ENCODE data around the gene DOC2B. TPM values are rescaled to one million over a fixed set of nuclear protein-coding genes. Genes with fewer than 3 reads are reported as not detected.

Gene DOC2B
- total RNA-seq, 2 donors from 2014 or later, result 1.4 to 2.6 TPM

DNA sequence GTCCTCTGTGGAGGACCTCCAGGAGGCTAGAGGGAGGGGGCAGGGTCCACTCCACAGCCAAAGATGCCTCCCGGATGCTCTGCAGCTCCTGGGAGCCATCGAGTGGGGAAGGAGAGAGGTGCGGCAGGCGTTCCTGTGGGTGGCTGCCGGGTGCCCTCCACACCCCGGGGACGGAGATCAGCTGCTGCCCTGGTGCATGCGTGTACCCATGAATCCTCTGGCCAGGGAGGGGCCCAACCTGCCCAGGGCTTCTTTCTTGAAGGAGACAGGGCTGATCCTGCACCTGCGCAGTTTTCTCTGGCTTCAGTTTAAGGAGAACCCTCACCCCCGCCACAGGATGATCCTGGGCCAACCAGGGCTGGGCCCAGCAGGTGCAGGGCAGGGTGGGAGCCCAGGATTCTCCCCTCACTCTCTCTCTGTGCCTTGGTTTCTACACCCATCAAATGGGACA lies 33.5 kb upstream of the DOC2B start:
- no peak for DNase-seq
- peaks cover 3% of the 10 kb centered on the region for H3K4me1 Mint-ChIP-seq
- no peaks in the 10 kb centered on the region for H3K27me3 Mint-ChIP-seq (ENCODE audit: insufficient read depth)
- H3K9me3 Mint-ChIP-seq, result no peaks in the 10 kb centered on the region
- H3K27ac ChIP-seq (ENCODE audit: low read depth, low read length), result no peak overlapping the region
- no peak overlapping the region for H3K27ac Mint-ChIP-seq
- 88 to 90% methylated on average over 8 to 10 of the region's 10 CpGs for WGBS, 2 experiments (ENCODE audit: insufficient coverage in 1 of 2, insufficient read length in 1 of 2)
- no peak overlapping the region for H3K4me3 Mint-ChIP-seq
- H3K9ac ChIP-seq (ENCODE audit: extremely low read depth, low read length, poor library complexity, severe bottlenecking), result peak overlapping the region; percentile 30
- H3K9me3 ChIP-seq (ENCODE audit: control insufficient read depth, low read length), result no peaks in the 10 kb centered on the region
- no peaks in the 10 kb centered on the region for H3K36me3 Mint-ChIP-seq (ENCODE audit: low read depth)
- H3K36me3 ChIP-seq (ENCODE audit: control insufficient read depth, insufficient read depth, low read length), result no peaks in the 10 kb centered on the region
- TF ChIP-seq, protein P1, sequence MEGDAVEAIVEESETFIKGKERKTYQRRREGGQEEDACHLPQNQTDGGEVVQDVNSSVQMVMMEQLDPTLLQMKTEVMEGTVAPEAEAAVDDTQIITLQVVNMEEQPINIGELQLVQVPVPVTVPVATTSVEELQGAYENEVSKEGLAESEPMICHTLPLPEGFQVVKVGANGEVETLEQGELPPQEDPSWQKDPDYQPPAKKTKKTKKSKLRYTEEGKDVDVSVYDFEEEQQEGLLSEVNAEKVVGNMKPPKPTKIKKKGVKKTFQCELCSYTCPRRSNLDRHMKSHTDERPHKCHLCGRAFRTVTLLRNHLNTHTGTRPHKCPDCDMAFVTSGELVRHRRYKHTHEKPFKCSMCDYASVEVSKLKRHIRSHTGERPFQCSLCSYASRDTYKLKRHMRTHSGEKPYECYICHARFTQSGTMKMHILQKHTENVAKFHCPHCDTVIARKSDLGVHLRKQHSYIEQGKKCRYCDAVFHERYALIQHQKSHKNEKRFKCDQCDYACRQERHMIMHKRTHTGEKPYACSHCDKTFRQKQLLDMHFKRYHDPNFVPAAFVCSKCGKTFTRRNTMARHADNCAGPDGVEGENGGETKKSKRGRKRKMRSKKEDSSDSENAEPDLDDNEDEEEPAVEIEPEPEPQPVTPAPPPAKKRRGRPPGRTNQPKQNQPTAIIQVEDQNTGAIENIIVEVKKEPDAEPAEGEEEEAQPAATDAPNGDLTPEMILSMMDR (conservative IDR thresholded peaks at IDR 0.05), result no peak
- H3K4me1 ChIP-seq (ENCODE audit: control insufficient read depth, insufficient read depth, low read length), result no peaks in the 10 kb centered on the region
- peak overlapping the region; percentile 76 for H3K4me3 ChIP-seq (ENCODE audit: low read length)
- H3K27me3 ChIP-seq (ENCODE audit: control insufficient read depth, insufficient read depth, low read length, poor library complexity, severe bottlenecking), result no peaks in the 10 kb centered on the region

DNA sequence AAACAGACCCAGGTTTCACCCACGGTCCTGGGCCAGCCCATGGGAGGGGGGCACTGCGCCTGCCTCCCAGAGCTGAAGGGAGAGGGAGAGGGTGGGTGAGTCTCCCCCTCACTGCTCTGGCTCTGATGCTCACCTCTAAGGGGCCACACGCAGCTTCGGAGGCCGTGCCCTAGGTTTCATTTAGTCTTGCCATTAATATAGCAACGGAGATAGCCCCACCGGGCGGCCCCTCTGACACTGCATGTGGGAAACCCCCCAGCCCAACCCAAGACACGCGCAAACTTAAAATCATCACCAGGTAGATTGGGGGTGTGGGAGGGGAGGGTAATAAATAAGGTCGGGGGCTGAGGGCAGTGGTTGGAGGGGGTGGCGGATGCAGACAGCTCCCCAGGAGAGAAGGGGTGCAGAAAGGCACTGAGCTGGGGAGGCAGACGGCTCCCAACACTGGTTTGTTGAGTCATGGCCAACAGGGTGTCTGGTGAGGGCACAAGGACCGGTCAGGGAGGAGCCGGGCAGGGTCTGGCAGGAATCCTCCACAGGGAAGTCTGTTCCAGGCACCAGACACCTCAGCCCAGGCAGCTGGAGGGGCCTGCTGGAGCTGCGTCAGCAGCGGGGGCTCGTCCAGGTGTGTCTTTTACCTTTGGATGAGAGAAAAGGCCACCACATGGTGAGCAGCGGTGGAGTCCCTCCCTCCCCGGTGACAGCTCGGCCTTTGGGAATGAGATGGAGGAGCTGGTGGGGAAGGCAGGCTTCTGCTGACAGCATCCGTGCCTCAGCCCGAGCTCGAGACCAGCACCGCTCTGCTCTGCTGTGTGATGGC lies 32.0 kb upstream of the DOC2B start:
- Histone ChIP-seq H3K4me1 (ENCODE audit: control insufficient read depth, insufficient read depth, low read length) (no peaks in the 10 kb centered on the region), H3K36me3 (ENCODE audit: control insufficient read depth, insufficient read depth, low read length) (no peaks in the 10 kb centered on the region), H3K27me3 (ENCODE audit: control insufficient read depth, insufficient read depth, low read length, poor library complexity, severe bottlenecking) (no peaks in the 10 kb centered on the region), H3K27ac (ENCODE audit: low read depth, low read length) (no peak overlapping the region), H3K9ac (ENCODE audit: extremely low read depth, low read length, poor library complexity, severe bottlenecking) (no peak overlapping the region), H3K4me3 (ENCODE audit: low read length) (no peak overlapping the region), H3K9me3 (ENCODE audit: control insufficient read depth, low read length) (no peaks in the 10 kb centered on the region)
- peaks cover 3% of the 10 kb centered on the region for H3K4me1 Mint-ChIP-seq
- H3K9me3 Mint-ChIP-seq, result peaks cover 5% of the 10 kb centered on the region
- WGBS, 2 experiments (ENCODE audit: insufficient coverage in 1 of 2, insufficient read length in 1 of 2), result 94 to 98% methylated on average over 10 to 25 of the region's 25 CpGs
- H3K27me3 Mint-ChIP-seq (ENCODE audit: insufficient read depth), result no peaks in the 10 kb centered on the region
- DNase-seq, result no peak
- no peaks in the 10 kb centered on the region for H3K36me3 Mint-ChIP-seq (ENCODE audit: low read depth)
- H3K27ac Mint-ChIP-seq, result no peak overlapping the region
- TF ChIP-seq, protein P1 (conservative IDR thresholded peaks at IDR 0.05), result no peak
- no peak overlapping the region for H3K4me3 Mint-ChIP-seq

DNA sequence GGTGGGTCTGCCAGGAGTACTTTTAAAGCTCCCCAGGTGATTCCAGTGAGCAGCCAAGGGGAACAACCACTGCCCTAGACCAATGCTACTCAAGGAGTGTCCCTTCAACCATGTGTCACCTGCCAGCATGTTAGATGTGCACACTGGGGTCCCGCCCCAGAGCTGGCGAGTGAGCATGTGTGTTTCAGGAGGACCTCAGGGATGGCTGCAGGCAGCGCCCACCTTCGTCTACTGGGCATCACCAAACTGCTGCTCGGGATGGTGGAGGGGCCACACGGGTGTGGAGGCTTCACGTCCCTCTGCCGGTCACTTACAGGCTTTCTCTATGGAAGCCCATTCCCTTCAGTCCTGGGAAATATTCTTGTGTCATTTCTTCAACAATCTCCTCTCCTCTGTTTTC lies 29.0 kb upstream of the DOC2B start:
- no peak overlapping the region for H3K4me3 Mint-ChIP-seq
- H3K4me1 ChIP-seq (ENCODE audit: control insufficient read depth, insufficient read depth, low read length), result no peaks in the 10 kb centered on the region
- no peaks in the 10 kb centered on the region for H3K4me1 Mint-ChIP-seq
- no peak overlapping the region for H3K4me3 ChIP-seq (ENCODE audit: low read length)
- H3K27me3 Mint-ChIP-seq (ENCODE audit: insufficient read depth), result peaks cover 4% of the 10 kb centered on the region
- H3K9me3 Mint-ChIP-seq, result peaks cover 14% of the 10 kb centered on the region
- no peaks in the 10 kb centered on the region for H3K27me3 ChIP-seq (ENCODE audit: control insufficient read depth, insufficient read depth, low read length, poor library complexity, severe bottlenecking)
- no peak for DNase-seq
- no peaks in the 10 kb centered on the region for H3K9me3 ChIP-seq (ENCODE audit: control insufficient read depth, low read length)
- no peak overlapping the region for H3K27ac Mint-ChIP-seq
- H3K27ac ChIP-seq (ENCODE audit: low read depth, low read length), result no peak overlapping the region
- H3K36me3 Mint-ChIP-seq (ENCODE audit: low read depth), result peaks cover 9% of the 10 kb centered on the region
- TF ChIP-seq, protein P1 (conservative IDR thresholded peaks at IDR 0.05), result no peak
- H3K36me3 ChIP-seq (ENCODE audit: control insufficient read depth, insufficient read depth, low read length), result no peaks in the 10 kb centered on the region
- 96 to 98% methylated on average over 6 to 8 of the region's 8 CpGs for WGBS, 2 experiments (ENCODE audit: insufficient coverage in 1 of 2, insufficient read length in 1 of 2)
- H3K9ac ChIP-seq (ENCODE audit: extremely low read depth, low read length, poor library complexity, severe bottlenecking), result no peak overlapping the region

All from endodermal cell (in vitro differentiated cells).